Head of caudate nucleus (tissue), 42 donors: ENCODE data around the gene LRRTM1.
A peak's percentile ranks its signal among the peaks of the same experiment; 100 is the strongest.

Experiments
- DNase-seq, 42 donors: peaks; one replicate each; pipeline versions ENCODE4 v3.0.0 to v3.0.0-alpha.2; 2020 to 2021; ENCODE audit warnings: mixed read lengths in 7 of 42
- intact Hi-C: fragments of 100-400 bp; cut with DNase I; formaldehyde crosslinking; loops from one replicate; pipeline ENCODE4 v1.15.0; 2022

Gene LRRTM1, protein sequence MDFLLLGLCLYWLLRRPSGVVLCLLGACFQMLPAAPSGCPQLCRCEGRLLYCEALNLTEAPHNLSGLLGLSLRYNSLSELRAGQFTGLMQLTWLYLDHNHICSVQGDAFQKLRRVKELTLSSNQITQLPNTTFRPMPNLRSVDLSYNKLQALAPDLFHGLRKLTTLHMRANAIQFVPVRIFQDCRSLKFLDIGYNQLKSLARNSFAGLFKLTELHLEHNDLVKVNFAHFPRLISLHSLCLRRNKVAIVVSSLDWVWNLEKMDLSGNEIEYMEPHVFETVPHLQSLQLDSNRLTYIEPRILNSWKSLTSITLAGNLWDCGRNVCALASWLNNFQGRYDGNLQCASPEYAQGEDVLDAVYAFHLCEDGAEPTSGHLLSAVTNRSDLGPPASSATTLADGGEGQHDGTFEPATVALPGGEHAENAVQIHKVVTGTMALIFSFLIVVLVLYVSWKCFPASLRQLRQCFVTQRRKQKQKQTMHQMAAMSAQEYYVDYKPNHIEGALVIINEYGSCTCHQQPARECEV

DNA sequence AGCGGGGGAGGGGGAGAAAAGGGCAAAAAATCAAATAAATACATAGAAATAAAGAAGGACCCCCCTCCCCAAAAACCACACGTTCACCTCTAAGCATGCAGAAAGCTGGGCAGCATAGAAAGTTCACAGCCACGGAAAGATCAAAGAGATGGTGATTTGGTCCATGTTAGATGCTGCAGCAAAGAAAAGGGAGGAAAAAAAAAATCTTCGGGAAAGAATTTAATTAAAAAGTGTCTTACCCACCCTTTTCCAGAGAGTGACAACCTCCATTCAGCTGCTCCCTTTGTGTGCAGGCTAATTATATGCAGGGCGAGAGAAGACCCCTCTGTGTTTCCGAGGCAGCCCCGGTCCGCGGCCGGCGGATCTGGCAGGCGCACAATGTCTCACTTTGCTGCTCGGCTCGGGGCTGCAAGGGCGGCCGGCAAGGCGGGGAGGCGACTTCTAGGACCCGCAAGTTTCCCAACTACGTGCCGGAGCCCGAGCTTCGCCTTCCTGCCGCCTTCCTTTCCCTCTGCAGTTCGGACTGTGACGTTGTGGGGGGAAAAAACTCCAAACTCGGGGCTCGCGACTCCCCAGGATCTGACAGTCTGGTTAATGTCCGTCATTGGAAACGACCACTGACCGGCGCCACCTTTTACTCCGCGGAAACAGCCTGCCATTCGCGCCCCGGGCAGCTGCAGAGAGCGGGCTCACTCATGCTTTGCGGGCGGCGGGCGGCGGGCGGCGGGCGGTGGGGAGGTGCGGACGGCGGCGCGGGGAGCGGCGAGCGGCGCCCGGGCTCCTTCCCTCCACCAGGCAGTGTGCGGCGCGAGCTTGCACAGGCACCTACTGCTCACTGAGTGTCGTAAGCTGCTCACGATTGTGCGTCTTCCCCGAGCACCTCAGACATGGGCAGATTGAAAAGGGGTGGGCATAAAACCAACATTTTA is at the start of gene LRRTM1:
TSS of gene LRRTM1 (minus strand) at position 844 of the 929 bp plus-strand sequence. CDS start 933 bp downstream, outside the sequence.
- DNase-seq: peak; percentile 38 to 86 (median 70)
- intact Hi-C loops: loop anchor here (5.0 kb wide), 1 partner anchor 232 kb away; no protein-coding TSS in a partner anchor

DNA sequence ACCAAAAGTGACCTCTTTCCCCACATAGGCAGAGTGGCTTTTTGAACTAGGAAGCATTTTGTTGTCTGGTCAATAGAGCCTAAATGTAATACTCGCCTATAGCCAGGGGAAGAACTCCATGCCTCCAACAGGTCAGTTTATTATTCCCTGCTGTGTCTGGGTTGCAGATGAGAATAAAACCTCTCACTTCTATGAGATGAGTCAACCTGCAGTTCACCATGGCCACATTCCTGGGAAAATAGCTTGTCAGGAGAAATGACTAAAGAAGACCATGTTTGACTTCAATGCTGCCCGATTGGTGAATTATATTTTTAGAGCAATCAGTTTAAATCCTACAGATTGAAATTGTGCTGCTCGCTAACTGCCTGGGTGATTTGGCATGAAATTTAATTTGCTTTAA is 46.7 kb upstream of the LRRTM1 start:
- intact Hi-C loops: no loop called here
- DNase-seq: no peak

DNA sequence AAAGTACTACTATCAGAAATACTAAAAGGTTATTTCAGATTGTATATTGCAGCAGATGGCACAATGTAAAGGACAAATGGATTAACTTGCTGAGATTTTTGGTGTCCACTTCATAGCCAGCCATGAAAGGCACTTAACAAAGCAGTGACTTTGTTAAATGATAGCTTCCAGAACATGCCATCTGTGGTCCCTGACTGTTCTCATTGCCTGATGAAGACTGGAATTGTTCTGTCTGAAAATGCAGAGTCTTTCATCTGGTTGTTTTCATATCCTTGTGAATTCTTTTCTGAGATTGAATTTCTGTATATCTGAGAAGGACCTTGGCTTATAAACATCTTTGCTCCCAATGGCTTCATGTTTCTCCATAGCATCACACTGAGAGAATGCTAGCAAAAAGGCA is 44.4 kb upstream of the LRRTM1 start:
- intact Hi-C loops: no loop called here
- DNase-seq: peak in 1 of 42 donors; percentile 39

DNA sequence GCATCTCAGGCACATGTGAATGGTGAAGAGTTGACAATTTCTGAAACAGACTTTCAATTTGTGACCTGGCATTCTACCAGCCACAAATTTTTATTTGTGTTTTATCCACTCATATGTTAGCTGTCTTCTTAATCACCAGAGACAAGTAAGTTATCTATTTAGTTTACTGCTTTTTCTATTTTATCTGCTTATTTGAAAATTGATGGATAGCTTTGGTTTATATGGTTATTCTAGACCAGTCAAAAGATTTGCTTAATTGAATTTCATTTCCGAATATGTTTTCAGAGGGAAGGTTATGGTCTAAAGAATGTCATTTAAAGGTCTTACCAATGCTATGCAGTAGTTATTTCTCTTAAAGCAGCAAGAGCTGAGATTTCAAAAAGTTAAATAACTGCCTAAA is 43.5 kb upstream of the LRRTM1 start:
- intact Hi-C loops: no loop called here
- DNase-seq: no peak

DNA sequence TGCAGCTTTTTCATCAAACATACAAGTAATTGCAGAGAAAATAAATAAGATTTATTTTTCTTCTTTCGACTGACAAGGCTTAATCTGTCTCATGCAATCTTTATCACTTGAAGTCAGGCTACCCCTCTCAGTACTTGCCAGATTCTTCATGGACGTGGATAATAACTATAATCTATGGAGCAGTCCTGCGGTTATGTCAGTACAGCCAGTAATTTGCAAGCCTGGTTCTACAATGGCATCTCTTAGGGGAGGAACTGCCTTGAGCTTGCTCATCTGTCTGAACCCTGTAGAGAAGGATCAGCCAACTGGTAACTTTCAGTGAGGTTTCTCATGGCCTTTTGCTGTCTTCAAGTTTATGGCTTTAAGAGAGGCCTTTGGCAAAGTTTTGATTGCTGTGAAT is 35.5 kb upstream of the LRRTM1 start:
- intact Hi-C loops: no loop called here
- DNase-seq: no peak

DNA sequence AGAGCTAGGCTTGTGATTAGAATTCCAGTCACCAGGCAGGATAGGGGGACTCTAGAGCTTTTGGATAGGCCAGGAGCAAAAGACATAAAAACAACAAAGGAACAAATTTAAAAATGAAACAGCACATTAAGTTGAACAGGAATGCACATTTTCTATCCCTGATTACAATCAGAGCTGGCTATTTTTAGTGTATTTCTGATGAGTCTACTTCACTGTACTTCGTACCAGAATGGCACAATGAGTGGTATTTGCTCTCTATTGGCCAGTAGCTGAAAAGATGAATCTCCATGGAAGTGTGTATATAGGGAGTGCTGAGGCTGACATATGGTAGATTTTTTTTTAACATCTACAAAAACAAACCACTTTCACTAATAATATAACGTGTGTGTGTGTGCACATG is 34.2 kb upstream of the LRRTM1 start:
- intact Hi-C loops: no loop called here
- DNase-seq: no peak

DNA sequence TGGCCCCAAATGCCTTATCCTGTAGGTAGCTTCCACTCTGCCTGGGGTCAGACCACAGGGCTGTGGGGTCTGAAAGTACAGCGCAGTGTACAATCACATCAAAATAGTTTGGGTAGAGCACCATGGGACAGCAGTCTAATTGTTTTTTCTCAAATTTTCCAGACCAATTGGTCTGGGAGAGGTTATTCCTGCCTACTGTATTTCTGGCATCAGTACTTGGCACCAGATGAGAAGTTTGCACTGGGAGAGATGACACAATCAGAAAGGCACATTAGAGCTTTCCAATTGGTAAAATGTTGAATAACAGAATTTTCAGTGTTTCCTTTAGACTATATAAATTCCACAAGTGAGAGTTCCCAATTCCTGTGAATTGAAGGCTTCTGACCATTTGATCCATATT is 30.9 kb upstream of the LRRTM1 start:
- no peak for DNase-seq
- intact Hi-C loops: no loop called here

DNA sequence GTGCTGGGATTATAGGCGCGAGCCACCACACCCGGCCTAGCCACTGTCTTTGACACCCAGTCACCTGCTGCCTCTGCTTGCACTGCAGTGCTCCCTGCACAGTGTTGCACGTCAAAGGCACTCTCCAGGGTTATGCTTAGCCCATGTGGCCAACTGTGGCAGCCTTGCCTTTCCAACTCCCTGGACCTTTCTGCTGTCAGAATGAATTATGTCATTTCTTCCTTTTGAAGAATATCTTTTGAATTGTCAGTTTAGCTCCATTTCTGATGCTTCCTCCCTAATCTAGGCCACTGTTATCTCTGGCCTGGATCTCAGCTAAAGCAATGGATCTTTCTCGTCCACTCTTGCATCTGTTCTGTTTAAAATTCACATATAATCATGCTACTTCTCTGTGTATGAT is 29.3 kb upstream of the LRRTM1 start:
- no peak for DNase-seq
- intact Hi-C loops: no loop called here

DNA sequence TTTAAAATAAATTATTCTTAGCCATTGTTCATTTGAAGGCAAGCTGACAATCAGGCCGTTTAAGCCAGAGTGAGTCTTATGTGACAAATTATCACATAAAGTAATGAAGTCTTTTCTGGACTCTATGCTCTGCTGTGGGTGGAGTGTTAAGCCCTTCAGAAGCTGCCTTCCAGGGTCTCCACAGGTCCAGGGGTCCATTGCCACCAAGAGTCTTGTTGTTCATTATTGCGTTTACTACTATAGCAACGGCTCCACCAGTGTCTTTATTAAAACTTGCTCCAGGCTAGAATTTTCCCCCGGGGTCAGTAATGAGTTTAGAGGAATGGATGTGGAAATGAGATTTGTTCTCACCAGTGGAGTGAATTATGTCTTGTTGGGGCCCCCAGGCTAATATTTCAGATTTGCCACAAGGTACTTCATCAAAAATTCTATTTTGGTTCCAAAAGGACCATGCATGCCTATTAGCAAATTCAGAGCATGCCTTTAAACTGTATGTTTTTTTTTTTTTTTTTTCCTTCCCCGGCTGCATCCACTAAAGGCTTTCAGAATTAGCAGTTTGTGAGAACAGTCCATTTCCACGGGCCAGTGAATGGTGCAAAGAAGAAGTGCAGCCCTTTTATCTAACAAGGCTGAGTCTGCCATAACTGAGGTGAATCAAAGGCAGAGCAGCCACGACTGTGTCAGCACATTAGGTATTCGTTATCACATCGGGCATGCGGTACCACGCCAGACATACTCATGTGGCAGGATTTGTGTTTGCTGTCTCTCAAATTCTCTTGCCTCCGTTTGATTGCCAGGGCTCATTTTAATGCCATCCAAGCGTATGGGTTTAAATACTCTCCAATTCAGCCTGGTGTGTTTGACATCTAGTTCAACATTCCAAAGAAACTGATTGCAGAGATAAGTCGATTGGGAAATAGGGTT is 26.2 kb upstream of the LRRTM1 start:
- intact Hi-C loops: no loop called here
- peak in 25 of 42 donors; percentile 14 to 70 (median 37) for DNase-seq

DNA sequence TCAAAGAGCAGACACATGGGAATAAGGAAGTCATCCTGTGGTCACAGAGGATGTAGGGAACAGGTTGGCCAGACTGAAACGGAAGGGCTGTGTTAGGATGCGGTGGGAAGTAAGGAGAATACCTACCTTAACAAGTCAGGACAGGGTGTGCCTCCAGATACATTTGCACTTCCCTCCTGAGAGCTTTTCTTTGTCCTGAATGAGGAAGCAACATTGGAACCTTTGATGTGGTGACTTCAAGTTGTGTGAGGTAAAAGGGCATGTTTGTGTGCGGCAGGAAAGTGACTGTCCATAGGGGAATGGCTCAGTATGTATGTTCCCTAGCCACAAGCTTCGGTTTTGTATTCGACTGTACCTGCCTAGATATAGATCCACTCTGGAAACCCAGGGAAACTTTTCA is 24.9 kb upstream of the LRRTM1 start:
- intact Hi-C loops: loop anchor here (5.0 kb wide), 1 partner anchor 168 kb away; no protein-coding TSS in a partner anchor
- no peak for DNase-seq

DNA sequence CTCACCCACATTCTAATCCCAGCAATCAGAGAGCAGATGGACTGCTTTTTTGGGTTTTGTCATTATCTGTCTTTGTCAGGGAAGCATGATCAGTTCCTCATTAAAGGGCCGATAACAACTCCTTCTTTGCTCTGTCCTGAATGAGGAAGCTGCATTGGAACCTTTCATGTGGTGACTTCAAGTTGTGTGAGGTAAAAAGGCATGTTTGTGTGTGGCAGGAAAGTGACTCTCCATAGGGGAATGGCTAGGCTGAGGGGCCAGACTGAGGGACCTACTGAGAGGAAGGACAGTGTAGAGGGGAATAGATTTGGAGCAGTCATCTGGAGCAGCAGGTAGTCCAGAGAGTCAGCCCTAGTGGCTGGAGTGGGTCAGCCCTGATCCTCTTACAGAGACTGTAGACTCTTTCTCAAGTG is 23.6 kb upstream of the LRRTM1 start:
- no peak for DNase-seq
- intact Hi-C loops: loop anchor here (5.0 kb wide), 1 partner anchor 169 kb away; no protein-coding TSS in a partner anchor

DNA sequence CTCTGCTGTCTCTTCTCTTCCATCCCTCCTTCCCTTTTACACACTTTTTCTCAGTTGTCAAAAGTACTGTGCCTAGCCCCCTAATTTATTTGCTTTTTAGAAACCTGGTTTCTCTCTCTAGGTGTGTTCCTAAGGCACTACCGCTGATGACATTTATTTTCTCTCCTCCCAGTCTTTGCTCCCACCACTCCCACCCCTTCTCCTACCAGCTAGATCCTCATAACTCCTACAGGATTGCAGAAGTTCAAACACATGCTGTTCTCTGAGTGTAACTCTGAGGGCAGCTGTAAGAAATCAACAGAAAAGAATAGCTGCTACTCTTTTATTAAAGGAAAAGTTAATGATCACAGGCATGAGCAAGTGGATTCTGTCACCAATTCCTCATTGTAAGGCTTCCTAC is 22.3 kb upstream of the LRRTM1 start:
- DNase-seq: peak in 6 of 42 donors; percentile 9 to 68 (median 49)
- intact Hi-C loops: loop anchor here (5.0 kb wide), 1 partner anchor 170 kb away; no protein-coding TSS in a partner anchor

DNA sequence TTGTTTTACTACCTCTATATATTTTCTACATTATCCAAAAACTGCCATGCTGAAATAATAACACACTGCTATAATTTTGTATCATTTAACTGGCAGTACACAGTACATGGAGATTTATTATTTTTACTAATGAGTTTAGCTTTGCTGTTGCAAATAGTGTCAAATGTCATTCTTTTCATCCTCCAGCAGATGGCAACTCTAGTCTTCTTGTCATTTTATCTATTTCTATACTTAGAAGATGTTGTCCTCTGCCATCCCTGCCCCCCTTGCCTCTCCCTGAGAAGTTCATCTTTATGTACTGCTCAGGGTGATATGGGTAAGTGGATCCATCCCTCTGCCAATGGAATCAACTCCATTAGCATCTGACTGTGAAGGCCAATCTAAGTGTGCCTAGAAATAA is 21.7 kb upstream of the LRRTM1 start:
- DNase-seq: peak in 34 of 42 donors; percentile 15 to 86 (median 58)
- intact Hi-C loops: loop anchor here (5.0 kb wide), 1 partner anchor 171 kb away; no protein-coding TSS in a partner anchor

DNA sequence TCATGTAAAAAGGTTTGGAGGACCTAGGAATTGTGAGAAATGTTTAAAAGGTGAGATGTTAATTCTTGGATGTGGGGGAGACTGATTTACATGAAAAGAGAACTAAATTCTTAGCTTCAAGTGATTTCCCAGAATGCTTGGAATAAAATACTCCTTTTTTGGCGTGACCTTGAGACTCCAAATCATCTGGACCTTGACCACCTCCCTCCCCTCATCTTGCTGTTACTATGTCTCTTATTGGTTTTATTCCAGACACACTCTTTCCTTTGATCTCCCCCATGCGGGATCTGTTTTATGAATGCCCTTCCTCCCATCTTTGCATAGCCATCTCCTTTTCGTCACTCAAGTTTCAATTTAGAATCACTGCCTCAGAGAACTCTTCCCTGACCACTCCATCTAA is 20.0 kb upstream of the LRRTM1 start:
- intact Hi-C loops: no loop called here
- DNase-seq: no peak

DNA sequence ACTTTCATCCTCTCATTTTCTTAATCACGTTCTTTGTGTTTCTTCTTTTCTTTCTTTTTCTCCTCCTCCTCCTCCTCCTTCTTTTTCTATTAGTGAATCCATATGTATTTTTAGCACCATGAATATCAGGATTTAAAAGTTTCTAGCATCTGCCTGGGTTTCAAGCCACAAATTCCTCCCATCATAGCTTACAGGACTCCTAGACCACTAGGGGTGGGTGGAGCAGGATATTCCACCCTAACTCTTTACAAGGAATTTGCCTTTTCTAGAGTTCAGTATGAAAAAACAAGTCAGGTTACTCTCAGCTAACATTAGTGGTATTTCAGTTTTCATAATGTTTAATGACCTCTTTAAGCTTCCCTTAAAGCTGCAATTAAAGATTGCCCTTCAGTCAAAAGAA is 19.1 kb upstream of the LRRTM1 start:
- DNase-seq: no peak
- intact Hi-C loops: no loop called here

DNA sequence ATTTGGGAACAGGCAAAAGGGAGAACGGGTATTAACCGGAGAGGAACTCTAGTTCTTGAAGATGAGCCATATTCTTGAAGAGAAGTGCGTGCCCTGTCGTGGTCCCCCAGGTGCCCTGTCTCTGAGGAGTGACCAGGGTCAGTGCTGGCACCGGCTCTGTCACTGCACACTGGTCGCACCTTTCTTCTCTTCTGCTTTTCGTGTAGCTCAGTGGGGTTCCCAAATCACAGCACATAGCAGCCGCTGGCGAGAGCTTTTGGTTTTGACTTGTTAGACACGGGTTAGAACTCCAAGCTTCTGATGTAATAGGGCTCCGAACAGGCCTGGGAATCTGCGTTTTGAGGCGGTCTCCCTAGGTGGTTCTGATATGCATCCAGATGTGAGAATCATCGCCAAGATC is 18.4 kb upstream of the LRRTM1 start:
- intact Hi-C loops: no loop called here
- DNase-seq: peak in 2 of 42 donors; percentile 16 to 42

DNA sequence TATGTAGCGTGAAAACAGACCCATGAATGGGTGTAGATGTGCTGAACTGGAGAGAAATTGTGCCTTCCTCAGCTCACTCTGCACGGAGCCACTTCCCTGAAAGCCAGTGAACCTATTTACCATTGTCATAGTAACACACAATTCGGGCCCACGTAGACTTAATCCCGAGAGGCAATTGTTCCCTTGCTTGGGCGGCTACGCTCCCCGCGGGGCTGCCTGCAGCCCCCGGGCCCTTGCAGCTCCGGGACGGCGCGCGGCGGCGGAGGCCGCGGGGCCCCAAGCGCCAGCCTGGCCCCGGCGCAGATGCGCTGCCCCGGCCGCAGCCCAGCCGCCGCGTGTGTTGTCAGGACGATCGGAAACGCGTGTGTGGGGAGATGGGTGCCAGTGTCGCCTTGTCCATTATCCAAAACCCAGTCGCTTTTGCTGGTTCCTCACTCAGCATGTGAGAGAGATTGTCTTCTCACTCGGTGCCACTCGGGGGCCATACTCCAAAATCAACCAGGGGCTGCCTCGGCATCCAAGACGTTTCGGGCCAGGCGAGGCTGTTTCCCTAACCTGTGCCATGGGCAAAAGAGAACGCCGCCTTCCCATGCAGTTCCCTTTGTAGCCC is 17.9 kb upstream of the LRRTM1 start:
- intact Hi-C loops: no loop called here
- peak in 17 of 42 donors; percentile 17 to 62 (median 40) for DNase-seq

DNA sequence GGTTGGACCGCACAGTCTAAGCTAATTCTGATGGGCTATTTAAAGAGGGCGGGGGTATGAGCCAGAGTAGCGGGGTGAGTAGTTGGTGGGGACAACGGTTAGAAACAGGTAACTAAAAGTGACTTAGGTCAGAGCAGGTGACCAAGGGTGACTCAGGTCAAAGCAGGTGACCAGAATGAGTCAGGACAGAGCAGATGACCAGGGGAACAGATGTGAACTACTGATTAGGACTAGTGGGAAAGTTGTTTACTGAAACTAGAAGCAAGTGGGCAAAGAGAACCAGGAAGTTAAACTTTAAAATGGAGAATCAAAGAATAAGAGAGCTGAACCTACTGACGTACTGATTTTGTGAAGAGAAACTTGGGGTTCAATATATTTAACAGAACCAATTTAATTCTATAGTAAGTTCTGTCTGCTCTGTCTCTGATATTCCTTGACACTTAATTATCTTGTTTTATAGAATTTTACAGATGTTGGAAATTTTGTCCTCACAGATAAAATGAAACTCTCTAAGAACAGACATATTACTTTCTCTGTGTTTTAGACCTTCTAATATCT is 7.8 kb upstream of the LRRTM1 start:
- no peak for DNase-seq
- intact Hi-C loops: no loop called here
